HEK293 (cell line): ENCODE measurements around the gene NIF3L1.

Source experiments
- ATF2 ChIP-seq: fragments of 450-650 bp; formaldehyde crosslinking; IDR thresholded peaks from 2 replicates; pipeline ENCODE4 v1.5.1; 2016; ENCODE audit warnings: missing biosample characterization, missing genetic modification characterization, low read depth
- CTCF ChIP-seq: fragments of 450-650 bp; formaldehyde crosslinking; IDR thresholded peaks from 2 replicates; pipeline ENCODE4 v1.5.1; 2016; ENCODE audit warnings: missing biosample characterization, missing genetic modification characterization
- GFI1B ChIP-seq: fragments of 450-650 bp; formaldehyde crosslinking; IDR thresholded peaks from 2 replicates; pipeline ENCODE4 v1.5.1; 2016; ENCODE audit warnings: missing biosample characterization, missing genetic modification characterization
- PRDM1 ChIP-seq: fragments of 450-650 bp; formaldehyde crosslinking; IDR thresholded peaks from 2 replicates; pipeline ENCODE4; 2016; ENCODE audit warnings: missing biosample characterization, missing genetic modification characterization
- PRDM10 ChIP-seq: fragments of 450-650 bp; formaldehyde crosslinking; IDR thresholded peaks from 2 replicates; pipeline ENCODE4 v1.5.1; 2016; ENCODE audit warnings: missing biosample characterization, missing genetic modification characterization
- REST ChIP-seq: fragments of 450-650 bp; formaldehyde crosslinking; IDR thresholded peaks from 2 replicates; pipeline ENCODE4 v1.5.1; 2016; ENCODE audit warnings: missing biosample characterization, missing genetic modification characterization
- YY1 ChIP-seq: fragments of 450-650 bp; formaldehyde crosslinking; IDR thresholded peaks from 2 replicates; pipeline ENCODE4 v1.5.1; 2018; ENCODE audit warnings: missing biosample characterization, missing genetic modification characterization
- ZBTB1 ChIP-seq: fragments of 450-650 bp; formaldehyde crosslinking; IDR thresholded peaks from 2 replicates; pipeline ENCODE4 v1.5.1; 2016; ENCODE audit warnings: missing biosample characterization, missing genetic modification characterization
- ZBTB21 ChIP-seq: fragments of 450-650 bp; formaldehyde crosslinking; IDR thresholded peaks from 2 replicates; pipeline ENCODE4 v1.5.1; 2017; ENCODE audit warnings: missing biosample characterization, missing genetic modification characterization
- ZFP69B ChIP-seq: fragments of 450-650 bp; formaldehyde crosslinking; IDR thresholded peaks from 2 replicates; pipeline ENCODE4 v1.5.1; 2016; ENCODE audit warnings: missing biosample characterization, missing genetic modification characterization
- ZNF112 ChIP-seq: fragments of 450-650 bp; formaldehyde crosslinking; IDR thresholded peaks from 2 replicates; pipeline ENCODE4 v1.5.0; 2017; ENCODE audit warnings: missing biosample characterization, missing genetic modification characterization
- ZNF549 ChIP-seq: fragments of 450-650 bp; IDR thresholded peaks from 2 replicates; pipeline ENCODE4 v1.5.1; 2018; ENCODE audit warnings: missing biosample characterization, missing genetic modification characterization, mild to moderate bottlenecking, inconsistent platforms, moderate library complexity
- ZNF768 ChIP-seq: fragments of 450-650 bp; formaldehyde crosslinking; IDR thresholded peaks from 2 replicates; pipeline ENCODE4 v1.5.1; 2018; ENCODE audit warnings: missing biosample characterization, mild to moderate bottlenecking, missing genetic modification characterization
- TF ChIP-seq, protein P1 (sequence below): fragments of 450-650 bp; formaldehyde crosslinking; IDR thresholded peaks from 2 replicates; pipeline ENCODE4 v1.5.1; 2016; ENCODE audit warnings: missing biosample characterization, missing genetic modification characterization

- TF ChIP-seq ZBTB21 (tag by site-specific recombination) (no peak), CTCF (tag by site-specific recombination) (no peak), PRDM10 (tag by site-specific recombination) (no peak), PRDM1 (no peak), ATF2 (tag by site-specific recombination) (no peak), ZNF112 (tag by site-specific recombination) (no peak), GFI1B (tag by site-specific recombination) (no peak), ZNF549 (no peak), ZNF768 (tag by site-specific recombination) (no peak), ZFP69B (tag by site-specific recombination) (no peak), YY1 (tag by site-specific recombination) (no peak), REST (tag by site-specific recombination) (no peak), ZBTB1 (tag by site-specific recombination) (no peak)
- TF ChIP-seq, protein P1, sequence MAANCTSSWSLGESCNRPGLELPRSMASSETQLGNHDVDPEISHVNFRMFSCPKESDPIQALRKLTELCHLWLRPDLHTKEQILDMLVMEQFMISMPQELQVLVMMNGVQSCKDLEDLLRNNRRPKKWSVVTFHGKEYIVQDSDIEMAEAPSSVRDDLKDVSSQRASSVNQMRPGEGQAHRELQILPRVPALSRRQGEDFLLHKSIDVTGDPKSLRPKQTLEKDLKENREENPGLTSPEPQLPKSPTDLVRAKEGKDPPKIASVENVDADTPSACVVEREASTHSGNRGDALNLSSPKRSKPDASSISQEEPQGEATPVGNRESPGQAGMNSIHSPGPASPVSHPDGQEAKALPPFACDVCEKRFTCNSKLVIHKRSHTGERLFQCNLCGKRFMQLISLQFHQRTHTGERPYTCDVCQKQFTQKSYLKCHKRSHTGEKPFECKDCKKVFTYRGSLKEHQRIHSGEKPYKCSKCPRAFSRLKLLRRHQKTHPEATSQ (tag by site-specific recombination): no peak
Measured at GRCh38 chr2:200873560-200873959, 15.6 kb upstream of the NIF3L1 start.
